GM12878 (cell line): Measurements from ENCODE around the gene FCHSD2. TPM values are rescaled to one million over a fixed set of nuclear protein-coding genes. Genes with fewer than 3 reads are reported as not detected.

Experiments
- ATAC-seq: fragments of 200-7000 bp; cut with Tn5 transposase; 3 replicates; pipeline ENCODE4 v1.9.1; 2020; ENCODE audit warnings: mild to moderate bottlenecking, moderate library complexity
- BruUV-seq: library from RNA; stranded (reverse); fragments of 400-500 nt; replicated peaks from 2 replicates; lab custom pipeline; 2021; lab: Mats Ljungman, UMichigan
- CTCF ChIA-PET: fragments of 300-600 bp; sonication (Branson Sonifier 250); formaldehyde crosslinking; extraction: SDS; loops from one replicate; lab custom pipeline; 2021; ENCODE audit warnings: inconsistent platforms; lab: Yijun Ruan, JAX
- POLR2A ChIA-PET: fragments of 350-600 bp; formaldehyde crosslinking; extraction: SDS; loops from one replicate; lab custom pipeline; 2021; ENCODE audit warnings: inconsistent platforms; lab: Charles Lee
- RAD21 ChIA-PET: fragments of 300-600 bp; sonication (Branson Sonifier 250); formaldehyde crosslinking; loops from one replicate; lab custom pipeline; 2023; ENCODE audit warnings: antibody characterized with exemption; ENCODE audit not compliant: unreplicated experiment; lab: Charles Lee
- SMC1A ChIA-PET: fragments of 300-600 bp; sonication (Branson Sonifier 250); formaldehyde crosslinking; loops from one replicate; lab custom pipeline; 2023; ENCODE audit not compliant: unreplicated experiment, uncharacterized antibody; lab: Charles Lee
- DNase-seq: peaks from one replicate; pipeline ENCODE4 v3.0.0-alpha.2; 2011; ENCODE audit warnings: low read depth, low spot score
- FAIRE-seq: peaks from 3 replicates; lab custom pipeline; 2011; peaks lifted over from hg19 to GRCh38; lab: Jason Lieb, UNC
- H2AFZ ChIP-seq: 2 replicates; pipeline ENCODE4 v1.6.0; 2011; ENCODE audit warnings: low read depth, low read length, control low read depth; ENCODE audit not compliant: control insufficient read depth
- H3K27ac ChIP-seq: 2 replicates; pipeline ENCODE4 v1.5.1; 2011; ENCODE audit warnings: control low read depth; ENCODE audit not compliant: control insufficient read depth, insufficient read depth
- H3K27me3 ChIP-seq, 2 experiments: replicated peaks in 1 of 2; 2 replicates each; pipeline versions ENCODE4 v1.6.0 to v1.6.1; 2011; ENCODE audit warnings: low read length in 1 of 2; ENCODE audit not compliant: control insufficient read depth in 2 of 2, insufficient read depth in 2 of 2
- H3K36me3 ChIP-seq, 2 experiments: 2 replicates each; pipeline ENCODE4 v1.5.1; 2011; ENCODE audit warnings: low read length in 1 of 2; ENCODE audit not compliant: control insufficient read depth in 2 of 2, insufficient read depth in 2 of 2
- H3K4me1 ChIP-seq: 2 replicates; pipeline ENCODE4 v1.6.1; 2011; ENCODE audit warnings: mild to moderate bottlenecking, low read length, moderate library complexity, mixed read lengths; ENCODE audit not compliant: control insufficient read depth, insufficient read depth
- H3K4me2 ChIP-seq: 2 replicates; pipeline ENCODE4 v1.6.0; 2011; ENCODE audit warnings: control low read depth; ENCODE audit not compliant: control insufficient read depth, insufficient read depth
- H3K4me3 ChIP-seq: fragments of 200-600 bp; sonication (generic); 2 replicates; pipeline ENCODE4 v1.5.1; 2016
- H3K79me2 ChIP-seq: 2 replicates; pipeline ENCODE4 v1.6.0; 2011; ENCODE audit warnings: low read length; ENCODE audit not compliant: control insufficient read depth, insufficient read depth
- H3K9ac ChIP-seq: 2 replicates; pipeline ENCODE4 v1.8.0; 2011; ENCODE audit warnings: low read length, control low read depth, mixed read lengths; ENCODE audit not compliant: control insufficient read depth, insufficient read depth
- H3K9me3 ChIP-seq: replicated peaks from 3 replicates; pipeline ENCODE4 v1.5.1; 2011; ENCODE audit warnings: mild to moderate bottlenecking, low read length; ENCODE audit not compliant: control insufficient read depth, insufficient read depth
- H4K20me1 ChIP-seq: 2 replicates; pipeline ENCODE4 v1.6.0; 2011; ENCODE audit not compliant: control insufficient read depth, insufficient read depth
- BRCA1 ChIP-seq: IDR thresholded peaks from 2 replicates; pipeline ENCODE4 v1.6.1; 2011; ENCODE audit warnings: low read depth, low read length, improper control_type of control experiment
- DPF2 ChIP-seq: fragments of 450-650 bp; IDR thresholded peaks from 2 replicates; pipeline ENCODE4 v1.6.1; 2017; ENCODE audit warnings: mild to moderate bottlenecking
- ETV6 ChIP-seq, 2 experiments: fragments of 450-650 bp in 1 of 2; IDR thresholded peaks in 1 of 2; conservative IDR thresholded peaks in 1 of 2; 2 replicates each; pipeline ENCODE4 v1.6.1; 2014; ENCODE audit warnings: antibody characterized with exemption in 1 of 2, borderline replicate concordance in 1 of 2, low read depth in 1 of 2, mild to moderate bottlenecking in 1 of 2, moderate library complexity in 1 of 2
- HDAC2 ChIP-seq: fragments of 200-600 bp; sonication (generic); IDR thresholded peaks from 2 replicates; pipeline ENCODE4 v1.6.1; 2017
- RBBP5 ChIP-seq: fragments of 200-600 bp; sonication (generic); conservative IDR thresholded peaks from 2 replicates; pipeline ENCODE4 v1.6.1; 2016
- TCF12 ChIP-seq: IDR thresholded peaks from 2 replicates; pipeline ENCODE4 v1.6.1; 2011; ENCODE audit warnings: low read depth, mild to moderate bottlenecking, low read length
- TCF7 ChIP-seq: IDR thresholded peaks from 2 replicates; pipeline ENCODE4 v1.6.1; 2014; ENCODE audit warnings: antibody characterized with exemption, borderline replicate concordance
- YBX1 ChIP-seq: fragments of 450-650 bp; IDR thresholded peaks from 2 replicates; pipeline ENCODE4 v1.6.1; 2016; ENCODE audit warnings: antibody characterized with exemption
- ZBED1 ChIP-seq: IDR thresholded peaks from 2 replicates; pipeline ENCODE4 v1.6.1; 2016; ENCODE audit warnings: borderline replicate concordance
- ZNF622 ChIP-seq: fragments of 450-650 bp; IDR thresholded peaks from 2 replicates; pipeline ENCODE4 v1.6.1; 2017; ENCODE audit warnings: mild to moderate bottlenecking, inconsistent platforms
- WGBS: methylation state at CpG from one replicate; pipeline ENCODE4 v1.1.6; 2016; ENCODE audit warnings: low lambda C conversion rate; ENCODE audit not compliant: insufficient replicate concordance, insufficient coverage; ENCODE audit errors: missing lambda C conversion rate; 5-methylcytosine and 5-hydroxymethylcytosine counted together
- in situ Hi-C: fragments of 300-500 bp; cut with MboI; formaldehyde crosslinking; loops from 9 replicates; pipeline ENCODE4 v1.14.3; 2018; ENCODE audit warnings: mixed read lengths
- intact Hi-C: fragments of 100-400 bp; cut with micrococcal nuclease; formaldehyde crosslinking; loops from one replicate; pipeline ENCODE4 v1.14.2; 2022; ENCODE audit not compliant: unreplicated experiment
- polyA plus RNA-seq, 11 experiments: library from polyadenylated mRNA; depleted of rRNA in 4 of 11; unstranded in 6 of 11; stranded (reverse) in 5 of 11; fragments of >200 nt; fragmentation: Nextera tagmentation in 4 of 11; fragmentation: Illumina TruSeq in 1 of 11; extraction: Ambion mirVana in 4 of 11; extraction: Trizol in 1 of 11; gene quantifications; 1 replicate in 1 of 11; 2 replicates in 10 of 11; pipeline versions ENCODE4 v1.2.1 to v1.2.3, GENCODE V29; 2011 to 2016; ENCODE audit warnings: inconsistent platforms in 2 of 11, missing spikeins in 2 of 11, low read depth in 1 of 11
- total RNA-seq, 4 experiments: library from RNA; depleted of rRNA in 3 of 4; stranded (reverse); fragments of >200 nt in 3 of 4; fragmentation: Illumina TruSeq in 1 of 4; extraction: Trizol in 1 of 4; gene quantifications; 2 replicates each; pipeline versions ENCODE4 v1.2.1 to v1.2.3, GENCODE V29; 2013 to 2021
- TF ChIP-seq, protein P1 (sequence below): fragments of 450-650 bp; IDR thresholded peaks from 2 replicates; pipeline ENCODE4 v1.6.1; 2017; ENCODE audit warnings: low read depth, mild to moderate bottlenecking, moderate library complexity
- TF ChIP-seq, protein P2 (sequence below): fragments of 450-650 bp; IDR thresholded peaks from 2 replicates; pipeline ENCODE4 v1.6.1; 2017; ENCODE audit warnings: antibody characterized with exemption, mild to moderate bottlenecking, moderate library complexity
- TF ChIP-seq, protein P3 (sequence below): IDR thresholded peaks from 2 replicates; pipeline ENCODE4 v1.6.1; 2011; ENCODE audit warnings: low read depth, mild to moderate bottlenecking, low read length, moderate library complexity, borderline replicate concordance; ENCODE audit errors: extremely low read depth

FCHSD2 gene
- total and polyA plus RNA-seq, 10 of the 15 experiments (the other 5 are each of a cell fraction or from before 2014, with no cell fraction given): 13.2 to 89.8 (median 47.8) TPM

DNA sequence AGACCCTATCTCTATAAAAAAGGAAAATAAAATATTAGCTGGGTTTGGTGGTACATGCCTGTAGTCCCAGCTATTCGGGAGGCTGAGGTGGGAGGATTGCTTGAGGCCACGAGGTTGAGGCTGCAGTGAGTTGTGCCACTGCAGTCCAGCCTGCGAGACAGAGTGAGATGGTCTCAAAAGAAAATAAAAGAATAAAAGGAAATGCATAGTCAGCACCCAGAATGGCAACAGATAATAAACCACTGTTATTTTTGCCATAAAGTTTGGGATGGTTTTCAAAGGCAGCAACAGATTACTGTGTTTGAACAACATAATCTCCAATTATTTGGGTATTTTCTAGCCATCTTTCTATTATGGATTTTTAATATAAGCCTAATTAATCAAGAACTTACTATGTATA lies 266.0 kb downstream of the FCHSD2 start:
- H2AFZ ChIP-seq: no peak overlapping the region
- ChIA-PET RAD21 (no interaction called here), CTCF (no interaction called here), POLR2A (no interaction called here), SMC1A (interaction anchor here (1.3 kb wide), 1 partner anchor 22 kb away, joined by 5 read pairs; no protein-coding TSS in a partner anchor)
- no peaks in the 10 kb centered on the region; the same call in 1 of the 2 replicates for H4K20me1 ChIP-seq
- ATAC-seq: no peak
- no peak overlapping the region for H3K27ac ChIP-seq
- H3K4me2 ChIP-seq: no peak overlapping the region
- no peaks in the 10 kb centered on the region; the same call in 2 of the 3 replicates for H3K9me3 ChIP-seq
- no peaks in the 10 kb centered on the region for H3K27me3 ChIP-seq
- 98% methylated on average over 3 of the region's 3 CpGs for WGBS
- H3K4me1 ChIP-seq: no peaks in the 10 kb centered on the region
- BruUV-seq: no TSS peak
- TF ChIP-seq, protein P1, sequence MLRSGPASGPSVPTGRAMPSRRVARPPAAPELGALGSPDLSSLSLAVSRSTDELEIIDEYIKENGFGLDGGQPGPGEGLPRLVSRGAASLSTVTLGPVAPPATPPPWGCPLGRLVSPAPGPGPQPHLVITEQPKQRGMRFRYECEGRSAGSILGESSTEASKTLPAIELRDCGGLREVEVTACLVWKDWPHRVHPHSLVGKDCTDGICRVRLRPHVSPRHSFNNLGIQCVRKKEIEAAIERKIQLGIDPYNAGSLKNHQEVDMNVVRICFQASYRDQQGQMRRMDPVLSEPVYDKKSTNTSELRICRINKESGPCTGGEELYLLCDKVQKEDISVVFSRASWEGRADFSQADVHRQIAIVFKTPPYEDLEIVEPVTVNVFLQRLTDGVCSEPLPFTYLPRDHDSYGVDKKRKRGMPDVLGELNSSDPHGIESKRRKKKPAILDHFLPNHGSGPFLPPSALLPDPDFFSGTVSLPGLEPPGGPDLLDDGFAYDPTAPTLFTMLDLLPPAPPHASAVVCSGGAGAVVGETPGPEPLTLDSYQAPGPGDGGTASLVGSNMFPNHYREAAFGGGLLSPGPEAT: no peak
- TF ChIP-seq ZNF622: no peak
- no peak for TF ChIP-seq YBX1
- TF ChIP-seq BRCA1: no peak
- no peak for TF ChIP-seq TCF7
- no peak for TF ChIP-seq HDAC2
- TF ChIP-seq, protein P2, sequence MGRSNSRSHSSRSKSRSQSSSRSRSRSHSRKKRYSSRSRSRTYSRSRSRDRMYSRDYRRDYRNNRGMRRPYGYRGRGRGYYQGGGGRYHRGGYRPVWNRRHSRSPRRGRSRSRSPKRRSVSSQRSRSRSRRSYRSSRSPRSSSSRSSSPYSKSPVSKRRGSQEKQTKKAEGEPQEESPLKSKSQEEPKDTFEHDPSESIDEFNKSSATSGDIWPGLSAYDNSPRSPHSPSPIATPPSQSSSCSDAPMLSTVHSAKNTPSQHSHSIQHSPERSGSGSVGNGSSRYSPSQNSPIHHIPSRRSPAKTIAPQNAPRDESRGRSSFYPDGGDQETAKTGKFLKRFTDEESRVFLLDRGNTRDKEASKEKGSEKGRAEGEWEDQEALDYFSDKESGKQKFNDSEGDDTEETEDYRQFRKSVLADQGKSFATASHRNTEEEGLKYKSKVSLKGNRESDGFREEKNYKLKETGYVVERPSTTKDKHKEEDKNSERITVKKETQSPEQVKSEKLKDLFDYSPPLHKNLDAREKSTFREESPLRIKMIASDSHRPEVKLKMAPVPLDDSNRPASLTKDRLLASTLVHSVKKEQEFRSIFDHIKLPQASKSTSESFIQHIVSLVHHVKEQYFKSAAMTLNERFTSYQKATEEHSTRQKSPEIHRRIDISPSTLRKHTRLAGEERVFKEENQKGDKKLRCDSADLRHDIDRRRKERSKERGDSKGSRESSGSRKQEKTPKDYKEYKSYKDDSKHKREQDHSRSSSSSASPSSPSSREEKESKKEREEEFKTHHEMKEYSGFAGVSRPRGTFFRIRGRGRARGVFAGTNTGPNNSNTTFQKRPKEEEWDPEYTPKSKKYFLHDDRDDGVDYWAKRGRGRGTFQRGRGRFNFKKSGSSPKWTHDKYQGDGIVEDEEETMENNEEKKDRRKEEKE: no peak
- no peak for TF ChIP-seq TCF12
- TF ChIP-seq ETV6 (conservative IDR thresholded peaks at IDR 0.05 in 1 of 2, IDR thresholded peaks at IDR 0.05 in 1 of 2; ENCODE audit: borderline replicate concordance in 1 of 2, low read depth in 1 of 2): no peak
- TF ChIP-seq ZBED1: no peak
- no peak for TF ChIP-seq RBBP5
- TF ChIP-seq, protein P3, sequence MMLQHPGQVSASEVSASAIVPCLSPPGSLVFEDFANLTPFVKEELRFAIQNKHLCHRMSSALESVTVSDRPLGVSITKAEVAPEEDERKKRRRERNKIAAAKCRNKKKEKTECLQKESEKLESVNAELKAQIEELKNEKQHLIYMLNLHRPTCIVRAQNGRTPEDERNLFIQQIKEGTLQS: no peak
- TF ChIP-seq DPF2: no peak
- no peak for DNase-seq
- no peak overlapping the region for H3K9ac ChIP-seq
- peaks cover 1 to 32% of the 10 kb centered on the region in 2 experiments for H3K36me3 ChIP-seq
- intact Hi-C loops: no loop called here
- no peaks in the 10 kb centered on the region; the same call in 1 of the 2 replicates for H3K79me2 ChIP-seq
- in situ Hi-C loops: no loop called here
- no peak for FAIRE-seq
- no peak overlapping the region for H3K4me3 ChIP-seq
